IMR-90 (cell line): ENCODE results near the gene SHISA8. TPM values are rescaled to one million over a fixed set of nuclear protein-coding genes. Genes with fewer than 3 reads are reported as not detected.

Experiments used
- ATAC-seq: fragments of 200-7000 bp; cut with Tn5 transposase; 2 replicates; pipeline ENCODE4 v1.9.1; 2020; ENCODE audit warnings: low read depth, mild to moderate bottlenecking, moderate library complexity
- BruUV-seq: library from RNA; stranded (reverse); fragments of 400-500 nt; replicated peaks from 2 replicates; lab custom pipeline; 2021; lab: Mats Ljungman, UMichigan
- CTCF ChIA-PET: fragments of 300-600 bp; formaldehyde crosslinking; extraction: SDS; loops from one replicate; lab custom pipeline; 2021; ENCODE audit warnings: antibody characterized with exemption; lab: Yijun Ruan, JAX
- POLR2A ChIA-PET: fragments of 300-600 bp; sonication (Branson Sonifier 250); formaldehyde crosslinking; loops from one replicate; lab custom pipeline; 2022; ENCODE audit warnings: antibody characterized with exemption; ENCODE audit not compliant: unreplicated experiment; lab: Charles Lee
- DNase-seq: peaks from one replicate; pipeline ENCODE4 v3.0.0; 2013
- H2AFZ ChIP-seq: replicated peaks from 2 replicates; pipeline ENCODE3; 2013; ENCODE audit warnings: low read length, mild to moderate bottlenecking; ENCODE audit not compliant: poor library complexity
- H2AK5ac ChIP-seq: 2 replicates; pipeline ENCODE4 v1.6.1; 2013; ENCODE audit warnings: low read depth, low read length, inconsistent platforms
- H2AK9ac ChIP-seq: replicated peaks from 2 replicates; pipeline ENCODE3; 2013; ENCODE audit warnings: mild to moderate bottlenecking, low read depth, low read length, moderate library complexity; ENCODE audit not compliant: poor library complexity
- H2BK120ac ChIP-seq: 2 replicates; pipeline ENCODE4 v1.6.1; 2013; ENCODE audit warnings: low read depth, low read length, inconsistent platforms
- H2BK15ac ChIP-seq: 3 replicates; pipeline ENCODE4 v1.6.1; 2013; ENCODE audit warnings: low read depth, low read length, inconsistent platforms
- H2BK20ac ChIP-seq: 2 replicates; pipeline ENCODE4 v1.6.1; 2013; ENCODE audit warnings: low read depth, mild to moderate bottlenecking, inconsistent platforms, low read length, moderate library complexity
- H2BK5ac ChIP-seq: 2 replicates; pipeline ENCODE4 v1.6.1; 2013; ENCODE audit warnings: mild to moderate bottlenecking, low read depth, low read length, inconsistent platforms; ENCODE audit not compliant: poor library complexity, severe bottlenecking
- H3K14ac ChIP-seq: replicated peaks from 2 replicates; pipeline ENCODE4 v1.6.1; 2013; ENCODE audit warnings: low read depth, low read length, inconsistent platforms
- H3K18ac ChIP-seq: 2 replicates; pipeline ENCODE4 v1.6.1; 2013; ENCODE audit warnings: low read depth, low read length, control low read depth
- H3K23ac ChIP-seq: 2 replicates; pipeline ENCODE4 v1.6.1; 2013; ENCODE audit warnings: low read depth, low read length, inconsistent platforms
- H3K27ac ChIP-seq: 2 replicates; pipeline ENCODE4 v1.5.1; 2013; ENCODE audit warnings: mild to moderate bottlenecking, control low read depth, low read length; ENCODE audit not compliant: insufficient read depth
- H3K27me3 ChIP-seq: 2 replicates; pipeline ENCODE4 v1.6.1; 2013; ENCODE audit warnings: low read length; ENCODE audit not compliant: control insufficient read depth, insufficient read depth
- H3K36me3 ChIP-seq: 2 replicates; pipeline ENCODE4 v1.6.1; 2013; ENCODE audit warnings: low read length, mixed read lengths; ENCODE audit not compliant: control insufficient read depth, insufficient read depth
- H3K4ac ChIP-seq: 2 replicates; pipeline ENCODE4 v1.6.1; 2013; ENCODE audit warnings: low read depth, low read length, inconsistent platforms
- H3K4me1 ChIP-seq: 2 replicates; pipeline ENCODE4 v1.6.1; 2013; ENCODE audit warnings: low read length, mixed read lengths; ENCODE audit not compliant: control insufficient read depth, insufficient read depth
- H3K4me2 ChIP-seq: 2 replicates; pipeline ENCODE4 v1.6.1; 2013; ENCODE audit warnings: low read depth, mild to moderate bottlenecking, control low read depth, low read length, moderate library complexity
- H3K4me3 ChIP-seq: 2 replicates; pipeline ENCODE4 v1.5.1; 2013; ENCODE audit warnings: low read depth, mild to moderate bottlenecking, control low read depth, low read length, moderate library complexity; ENCODE audit not compliant: insufficient read depth
- H3K56ac ChIP-seq: 2 replicates; pipeline ENCODE4 v1.6.1; 2013; ENCODE audit warnings: low read length, inconsistent platforms; ENCODE audit not compliant: insufficient read depth; ENCODE audit errors: extremely low read depth
- H3K79me1 ChIP-seq, 2 experiments: 2 replicates each; pipeline ENCODE4 v1.6.1; 2013; ENCODE audit warnings: low read length in 2 of 2, inconsistent platforms in 1 of 2, low read depth in 1 of 2
- H3K9ac ChIP-seq: 2 replicates; pipeline ENCODE4 v1.6.1; 2013; ENCODE audit warnings: low read depth, low read length, control low read depth
- H3K9me1 ChIP-seq: 2 replicates; pipeline ENCODE4 v1.6.1; 2013; ENCODE audit warnings: low read length, inconsistent platforms; ENCODE audit not compliant: insufficient read depth
- H3K9me3 ChIP-seq: 2 replicates; pipeline ENCODE4 v1.6.1; 2013; ENCODE audit warnings: low read length; ENCODE audit not compliant: control insufficient read depth, insufficient read depth
- H4K20me1 ChIP-seq: 2 replicates; pipeline ENCODE4 v1.6.1; 2013; ENCODE audit warnings: low read length, inconsistent platforms; ENCODE audit not compliant: insufficient read depth
- H4K5ac ChIP-seq: 2 replicates; pipeline ENCODE4 v1.6.1; 2013; ENCODE audit warnings: mild to moderate bottlenecking, low read depth, low read length, control low read depth
- H4K8ac ChIP-seq, 2 experiments: 2 replicates each; pipeline ENCODE4 v1.6.1; 2013; ENCODE audit warnings: low read depth in 2 of 2, low read length in 2 of 2, control low read depth in 1 of 2, inconsistent platforms in 1 of 2
- H4K91ac ChIP-seq: 2 replicates; pipeline ENCODE4 v1.6.1; 2013; ENCODE audit warnings: low read depth, low read length, inconsistent platforms; ENCODE audit not compliant: insufficient read depth
- CHD1 ChIP-seq: IDR thresholded peaks from 2 replicates; pipeline ENCODE4 v1.6.1; 2012; ENCODE audit warnings: low read depth, low read length, improper control_type of control experiment
- FOS ChIP-seq: fragments of 150-350 bp; IDR thresholded peaks from 2 replicates; pipeline ENCODE4 v1.6.1; 2016; ENCODE audit warnings: low read depth, low read length
- WGBS, 2 experiments: methylation state at CpG; one replicate each; pipeline versions ENCODE4 v1.1.5 to v1.1.7; 2013; ENCODE audit warnings: missing lambda C conversion rate in 2 of 2; ENCODE audit not compliant: insufficient read length in 1 of 2; ENCODE audit errors: extremely low coverage in 2 of 2; 5-methylcytosine and 5-hydroxymethylcytosine counted together
- dilution Hi-C: fragments of 300-500 bp; cut with HindIII; formaldehyde crosslinking; loops from one replicate; pipeline ENCODE4 v1.14.3; 2018; ENCODE audit warnings: low sequenced_read_pairs; ENCODE audit not compliant: unreplicated experiment
- in situ Hi-C: fragments of 300-500 bp; cut with MboI; formaldehyde crosslinking; loops from 3 replicates; pipeline ENCODE4 v1.14.3; 2019; ENCODE audit warnings: low sequenced_read_pairs, inconsistent platforms, mixed read lengths
- intact Hi-C: fragments of 100-400 bp; cut with micrococcal nuclease; formaldehyde crosslinking; loops from 2 replicates; pipeline ENCODE4 v1.10.0; 2022
- polyA plus RNA-seq, 3 experiments: library from polyadenylated mRNA; depleted of rRNA; stranded (reverse); fragments of >200 nt; gene quantifications; 2 replicates each; pipeline ENCODE4 v1.2.3, GENCODE V29; 2012; ENCODE audit warnings: low replicate concordance in 1 of 3
- total RNA-seq: library from RNA; depleted of rRNA; stranded (reverse); fragments of >200 nt; gene quantifications from 2 replicates; pipeline ENCODE4 v1.2.3, GENCODE V29; 2012

SHISA8 gene
- total and polyA plus RNA-seq, 2 of the 4 experiments (the other 2 are of a cell fraction) = not detected

DNA sequence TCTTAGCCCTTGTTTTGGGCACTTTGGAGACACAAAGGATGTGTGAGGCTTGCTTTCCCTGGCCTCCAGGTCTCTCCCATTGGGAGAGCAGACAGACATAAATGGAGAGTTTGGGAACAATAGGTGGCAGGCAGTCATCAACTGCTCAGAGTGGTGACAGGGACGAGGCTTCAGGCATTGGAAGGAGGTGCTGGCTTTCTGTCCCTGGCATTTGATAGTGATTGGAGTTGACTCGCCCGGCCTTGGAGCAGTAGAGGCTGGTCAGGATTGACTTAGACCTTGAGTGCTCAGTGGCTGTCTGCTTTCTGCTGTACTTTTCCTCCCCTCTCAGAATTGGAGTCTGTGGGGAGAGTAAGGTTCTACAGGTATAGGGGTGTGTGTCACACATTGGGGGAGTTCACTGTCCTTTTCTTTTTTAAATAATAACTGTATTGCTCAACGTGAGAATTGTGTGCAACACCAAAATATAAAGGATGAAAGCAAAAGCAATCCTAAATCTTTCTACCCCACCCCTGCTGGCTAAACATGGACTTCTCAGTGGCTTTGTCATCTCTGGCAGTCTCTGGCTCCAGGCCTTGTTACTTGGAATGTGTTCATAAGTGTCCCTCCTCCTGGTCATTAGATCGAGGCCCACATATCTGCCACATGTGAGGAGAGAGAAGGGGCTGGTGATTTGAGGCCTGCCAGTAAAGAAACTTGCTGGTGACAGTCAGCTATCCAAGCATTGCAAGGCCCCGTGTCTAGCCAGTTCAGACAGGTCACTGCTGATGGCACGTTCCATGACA is 21.1 kb downstream of the SHISA8 start:
- H3K36me3 ChIP-seq = peaks cover 28% of the 10 kb centered on the region
- H3K27me3 ChIP-seq = no peaks in the 10 kb centered on the region
- H3K4ac ChIP-seq = no peak overlapping the region
- intact Hi-C loops = no loop called here
- no peak overlapping the region for H3K27ac ChIP-seq
- 0 out of 2 replicates have a peak, but pooled peaks cover 1% of the 10 kb centered on the region for H3K4me1 ChIP-seq
- no peak overlapping the region for H3K18ac ChIP-seq
- H3K14ac ChIP-seq = no peak overlapping the region
- H2BK120ac ChIP-seq = no peak overlapping the region
- H3K9me3 ChIP-seq = no peaks in the 10 kb centered on the region
- no peak overlapping the region for H4K5ac ChIP-seq
- no peak overlapping the region for H3K4me2 ChIP-seq
- 87% methylated on average over 4 of the region's 7 CpGs; no CpG with 5 or more reads in 1 of the 2 experiments for WGBS, 2 experiments
- in situ Hi-C loops = no loop called here
- H2AFZ ChIP-seq = no peak overlapping the region
- H2BK5ac ChIP-seq = no peak overlapping the region
- no peak overlapping the region for H2BK15ac ChIP-seq
- no peak overlapping the region for H3K23ac ChIP-seq
- ATAC-seq (no peak), DNase-seq (no peak)
- ChIA-PET CTCF (no interaction called here), POLR2A (no interaction called here)
- no peaks in the 10 kb centered on the region; the same call in 1 of the 2 replicates for H4K20me1 ChIP-seq
- BruUV-seq = no TSS peak
- no peak overlapping the region for H3K56ac ChIP-seq
- no peak overlapping the region for H4K91ac ChIP-seq
- no peak overlapping the region for H2AK5ac ChIP-seq
- H3K79me1 ChIP-seq = 0 out of 4 replicates have a peak, but pooled peaks cover 0 to 3% of the 10 kb centered on the region in 2 experiments
- no peak overlapping the region for H3K9ac ChIP-seq
- TF ChIP-seq CHD1 (no peak), FOS (no peak)
- H3K4me3 ChIP-seq = no peak overlapping the region
- no peak overlapping the region for H2BK20ac ChIP-seq
- dilution Hi-C loops = no loop called here
- no peak overlapping the region for H4K8ac ChIP-seq
- H2AK9ac ChIP-seq = no peak overlapping the region
- no peaks in the 10 kb centered on the region; the same call in none of the 2 replicates for H3K9me1 ChIP-seq
